B cell (primary cell): ENCODE measurements around the gene PICK1.
"Not testable (repeated sequence)": the region's sequence is repeated elsewhere in the genome, so short reads cannot be mapped to it uniquely, and the experiment has no call there.

Source experiments
- CTCF ChIP-seq: fragments of 200-600 bp; IDR thresholded peaks from one replicate; pipeline ENCODE4 v1.8.0; 2022; ENCODE audit warnings: antibody characterized with exemption, mild to moderate bottlenecking
- EZH2 ChIP-seq: IDR thresholded peaks from 2 replicates; pipeline ENCODE4 v1.6.1; 2012; ENCODE audit warnings: borderline replicate concordance, low read depth, mild to moderate bottlenecking, moderate library complexity, low read length; ENCODE audit not compliant: insufficient read depth, poor library complexity, severe bottlenecking

GRCh38 chr22:38037367-38038150 lies 19.6 kb upstream of the PICK1 start:
- TF ChIP-seq CTCF, EZH2: not testable (repeated sequence)
